ENCODE measurements around the gene AGO3. TPM values are rescaled to one million over a fixed set of nuclear protein-coding genes. Genes with fewer than 3 reads are reported as not detected.

The AGO3 gene
- total and polyA plus RNA-seq, 2 experiments from 2014 or later = 19.2 to 27.3 TPM

- no peak for TF ChIP-seq ZNF462 (CRISPR knock-in tag; IDR thresholded peaks at IDR 0.05)
- no peak for TF ChIP-seq ETS1 (IDR thresholded peaks at IDR 0.05)
- no peak for TF ChIP-seq POLR2AphosphoS5 (IDR thresholded peaks at IDR 0.05; ENCODE audit: low read depth)
- no peak for TF ChIP-seq EZH2 (IDR thresholded peaks at IDR 0.05; ENCODE audit: low read depth, unreplicated experiment)
Observed at GRCh38 chr1:36092798-36093185, 161.9 kb downstream of the AGO3 start (continued).

GRCh38 chr1:36093226-36093625 is 162.3 kb downstream of the AGO3 start:
- peaks cover 3% of the 10 kb centered on the region for H3K27me3 Mint-ChIP-seq (ENCODE audit: insufficient read depth, low read depth, poor library complexity)
- Histone ChIP-seq H4K20me1 (replicated peaks; ENCODE audit: insufficient read depth) (peaks cover 3% of the 10 kb centered on the region; the same call in 1 of the 2 replicates), H3K36me3 (ENCODE audit: insufficient read depth) (peaks cover 13% of the 10 kb centered on the region; the same call in 1 of the 2 replicates), H2AFZ (no peak overlapping the region), H3K9me2 (ENCODE audit: insufficient read depth) (no peaks in the 10 kb centered on the region), H3K4me3 (no peak overlapping the region), H3K27me3 (ENCODE audit: insufficient read depth) (no peaks in the 10 kb centered on the region), H3K27ac (ENCODE audit: low read depth) (no peak overlapping the region), H3F3A (replicated peaks; ENCODE audit: low read depth) (0 out of 2 replicates have a peak, but pooled peaks cover 16% of the 10 kb centered on the region), H3K4me2 (no peak overlapping the region), H3K4me1 (ENCODE audit: insufficient read depth) (peaks cover 9% of the 10 kb centered on the region), H3K79me2 (replicated peaks; ENCODE audit: insufficient read depth) (peaks cover 13% of the 10 kb centered on the region)
- no peak overlapping the region for H3K4me3 Mint-ChIP-seq
- ATAC-seq (no peak), DNase-seq (ENCODE audit: low spot score) (no peak)
- peaks cover 31% of the 10 kb centered on the region for H3K36me3 Mint-ChIP-seq (ENCODE audit: low read depth)
- H3K27ac Mint-ChIP-seq = no peak overlapping the region
- H3K4me1 Mint-ChIP-seq = peaks cover 23% of the 10 kb centered on the region
- H3K9me3 Mint-ChIP-seq = no peaks in the 10 kb centered on the region; the same call in 2 of the 3 replicates
- TF ChIP-seq POLR2AphosphoS5 (IDR thresholded peaks at IDR 0.05; ENCODE audit: low read depth) = no peak
- TF ChIP-seq CTCF (conservative IDR thresholded peaks at IDR 0.05; ENCODE audit: low read depth in 2 of 2) = no peak
- no peak for TF ChIP-seq EZH2 (IDR thresholded peaks at IDR 0.05; ENCODE audit: low read depth, unreplicated experiment)
- TF ChIP-seq ZNF114 (CRISPR knock-in tag; IDR thresholded peaks at IDR 0.05) = no peak
- no peak for TF ChIP-seq ZNF462 (CRISPR knock-in tag; IDR thresholded peaks at IDR 0.05)
